RWPE2 (cell line): Measurements from ENCODE around the gene UBE3A.

Source experiments
- ATAC-seq: fragments of 200-7000 bp; cut with Tn5 transposase; 3 replicates; pipeline ENCODE4 v1.9.1; 2021; ENCODE audit warnings: low read depth
- DNase-seq: peaks from one replicate; pipeline ENCODE4 v3.0.0-alpha.2; 2020; ENCODE audit warnings: low spot score
- H3K27ac ChIP-seq: fragments of 450-650 bp; 2 replicates; pipeline ENCODE4 v1.5.1; 2017; ENCODE audit warnings: mild to moderate bottlenecking; ENCODE audit not compliant: poor library complexity, severe bottlenecking
- H3K27me3 ChIP-seq: fragments of 250-450 bp; sonication (Bioruptor Pico); 2 replicates; pipeline ENCODE4 v1.5.1; 2021; ENCODE audit warnings: mild to moderate bottlenecking, moderate library complexity; ENCODE audit not compliant: insufficient read depth, poor library complexity, severe bottlenecking
- H3K36me3 ChIP-seq: fragments of 250-450 bp; sonication (Bioruptor Pico); 2 replicates; pipeline ENCODE4 v1.5.1; 2020; ENCODE audit warnings: low read depth, mild to moderate bottlenecking, moderate library complexity
- H3K4me1 ChIP-seq: fragments of 250-450 bp; sonication (Bioruptor Pico); 2 replicates; pipeline ENCODE4 v1.5.1; 2021; ENCODE audit warnings: mild to moderate bottlenecking, moderate library complexity; ENCODE audit not compliant: insufficient read depth, poor library complexity, severe bottlenecking
- H3K4me3 ChIP-seq: fragments of 250-450 bp; sonication (Bioruptor Pico); 2 replicates; pipeline ENCODE4 v1.5.1; 2021; ENCODE audit warnings: mild to moderate bottlenecking, moderate library complexity; ENCODE audit not compliant: severe bottlenecking
- H3K9me3 ChIP-seq: fragments of 250-450 bp; sonication (Bioruptor Pico); 2 replicates; pipeline ENCODE4 v1.5.1; 2021; ENCODE audit warnings: mild to moderate bottlenecking, moderate library complexity; ENCODE audit not compliant: severe bottlenecking
- CTCF ChIP-seq: fragments of 450-650 bp; IDR thresholded peaks from one replicate; pipeline ENCODE4 v1.5.1; 2017; ENCODE audit warnings: mild to moderate bottlenecking, moderate library complexity; ENCODE audit not compliant: poor library complexity, severe bottlenecking

The UBE3A gene

GRCh38 chr15:25436707-25437106 is 2.1 kb downstream of the UBE3A start:
- ATAC-seq (no peak), DNase-seq (no peak)
- TF ChIP-seq CTCF: no peak
- Histone ChIP-seq H3K9me3 (no peaks in the 10 kb centered on the region), H3K27me3 (no peaks in the 10 kb centered on the region), H3K27ac (no peak overlapping the region), H3K4me3 (peak overlapping the region; percentile 91), H3K36me3 (peaks cover 30% of the 10 kb centered on the region), H3K4me1 (peaks cover 22% of the 10 kb centered on the region)

GRCh38 chr15:25435474-25436243 is 3.2 kb downstream of the UBE3A start:
- ATAC-seq (no peak), DNase-seq (no peak)
- no peak for TF ChIP-seq CTCF
- Histone ChIP-seq H3K4me3 (no peak overlapping the region), H3K27ac (no peak overlapping the region), H3K4me1 (peaks cover 22% of the 10 kb centered on the region), H3K27me3 (no peaks in the 10 kb centered on the region), H3K9me3 (no peaks in the 10 kb centered on the region), H3K36me3 (peaks cover 38% of the 10 kb centered on the region)

- ATAC-seq (no peak), DNase-seq (no peak)
- peaks cover 22% of the 10 kb centered on the region for H3K4me1 ChIP-seq
- no peak overlapping the region for H3K4me3 ChIP-seq
- no peak for TF ChIP-seq CTCF
- no peak overlapping the region for H3K27ac ChIP-seq
- H3K36me3 ChIP-seq: peaks cover 52% of the 10 kb centered on the region
- no peaks in the 10 kb centered on the region for H3K9me3 ChIP-seq
- H3K27me3 ChIP-seq: no peaks in the 10 kb centered on the region
Observed at GRCh38 chr15:25433118-25433865, 5.5 kb downstream of the UBE3A start.

- ATAC-seq (no peak), DNase-seq (no peak)
- no peak overlapping the region for H3K4me3 ChIP-seq
- H3K36me3 ChIP-seq: peaks cover 56% of the 10 kb centered on the region
- no peaks in the 10 kb centered on the region for H3K27me3 ChIP-seq
- peaks cover 17% of the 10 kb centered on the region for H3K4me1 ChIP-seq
- no peak for TF ChIP-seq CTCF
- no peaks in the 10 kb centered on the region for H3K9me3 ChIP-seq
- no peak overlapping the region for H3K27ac ChIP-seq
Observed at GRCh38 chr15:25431836-25432561, 6.8 kb downstream of the UBE3A start.
